Heart left ventricle (tissue), 16 donors: ENCODE measurements around the gene PDE6A. TPM values are rescaled to one million over a fixed set of nuclear protein-coding genes. Genes with fewer than 3 reads are reported as not detected.

Experiments
- ATAC-seq, 4 donors: fragments of 200-7000 bp; cut with Tn5 transposase; one replicate each; pipeline ENCODE4 v1.9.1; 2020 to 2022; ENCODE audit warnings: moderate library complexity in 4 of 4, mild to moderate bottlenecking in 3 of 4, moderate number of reproducible peaks in 1 of 4
- DNase-seq, 5 donors: peaks; one replicate each; pipeline ENCODE4 v3.0.0-alpha.2; 2020
- H3K27ac ChIP-seq, 12 donors: fragments of 200-600 bp; sonication (generic) in 4 of 12; one replicate each; pipeline versions ENCODE4 v1.5.0 to v1.8.0; 2016 to 2022; ENCODE audit warnings: mild to moderate bottlenecking in 2 of 12
- H3K27me3 ChIP-seq, 9 donors: fragments of 200-600 bp; sonication (generic) in 2 of 9; one replicate each; pipeline versions ENCODE4 v1.5.1 to v1.8.0; 2016 to 2022; ENCODE audit warnings: mild to moderate bottlenecking in 3 of 9
- H3K36me3 ChIP-seq, 9 donors: fragments of 200-600 bp; sonication (generic) in 2 of 9; one replicate each; pipeline versions ENCODE4 v1.5.0 to v1.8.0; 2018 to 2022; ENCODE audit warnings: mild to moderate bottlenecking in 2 of 9
- H3K4me1 ChIP-seq, 12 donors: fragments of 200-600 bp; sonication (generic) in 4 of 12; one replicate each; pipeline versions ENCODE4 v1.5.0 to v1.8.0; 2016 to 2022; ENCODE audit warnings: mild to moderate bottlenecking in 3 of 12
- H3K4me3 ChIP-seq, 12 donors: fragments of 200-600 bp; sonication (generic) in 4 of 12; one replicate each; pipeline versions ENCODE4 v1.5.0 to v1.8.0; 2017 to 2022; ENCODE audit warnings: mild to moderate bottlenecking in 9 of 12, moderate library complexity in 4 of 12
- H3K9me3 ChIP-seq, 12 donors: fragments of 200-600 bp; sonication (generic) in 4 of 12; one replicate each; pipeline versions ENCODE4 v1.5.0 to v1.8.0; 2016 to 2022; ENCODE audit warnings: mild to moderate bottlenecking in 1 of 12
- POLR2A ChIP-seq, 2 donors: fragments of 450-650 bp; IDR thresholded peaks; one replicate each; pipeline ENCODE4 v1.6.1; 2017; ENCODE audit warnings: antibody characterized with exemption in 2 of 2, mild to moderate bottlenecking in 2 of 2, moderate library complexity in 2 of 2
- WGBS, 4 donors: extraction: QIAGEN DNeasy Blood & Tissue Kit in 2 of 4; methylation state at CpG; one replicate each; pipeline versions ENCODE4 v1.1.5 to v1.1.7; 2013 to 2018; 5-methylcytosine and 5-hydroxymethylcytosine counted together
- intact Hi-C, 10 donors: fragments of 100-400 bp; cut with DNase I; formaldehyde crosslinking; loops; one replicate each; pipeline versions ENCODE4 v1.11.1 to v1.14.2; 2022
- long read RNA-seq, 3 donors: library from polyadenylated mRNA; unstranded; transcript quantifications; one replicate each; pipeline ENCODE4 v2.0.0, GENCODE V29; 2020 to 2021
- polyA plus RNA-seq, 2 donors: library from polyadenylated mRNA; stranded (reverse); fragments of 200-250 nt; gene quantifications; one replicate each; pipeline ENCODE4 v1.2.3, GENCODE V29; 2013
- total RNA-seq, 9 donors: library from RNA; depleted of rRNA in 2 of 9; stranded (reverse); fragments of >200 nt in 2 of 9; fragmentation: NEBNext Ultra II Directional in 3 of 9; extraction: Animal tissue kit (Norgen Biotek cat#: 25700) in 3 of 9; gene quantifications; one replicate each; pipeline versions ENCODE4 v1.1.0 to v1.2.4, GENCODE V29; 2016 to 2023
- TF ChIP-seq, protein P1 (sequence below), 12 donors: fragments of 200-600 bp; sonication (generic) in 4 of 12; IDR thresholded peaks; one replicate each; pipeline versions ENCODE4 v1.5.0 to v1.8.0; 2018 to 2022; ENCODE audit warnings: antibody characterized with exemption in 12 of 12, mild to moderate bottlenecking in 5 of 12
- donor health status: ischemic (EF 13 %, LVEDD 7.1; RV severe dilation, severe dysfunction).
- donor health status: healthy with polysubstance abuse.
- donor health status: DM: no; HTN: yes; CAD: no.
- donor health status: DM: no; HTN: no; CAD: no.
- donor health status: ischemic (EF 25% LVEDD 6.9; RV normal size, moderate dysfunction).
- donor health status: ischemic (EF 25% LVEDD 5.7; RV mildly dilated, moderate dysfunction).
- donor health status: healthy.
- donor health status: DM: yes; HTN: yes; CAD: no.
- donor health status: ischemic (EF 35%, LVEDD 5.7; RV mildly dilated, moderate dysfunction).
- donor health status: nonischemic (EF 11% LVEDD 7.7; RV severe dilation, severe dysfunction).
- donor health status: DM: yes; HTN: yes; CAD: no.
- donor health status: PGD.
- donor health status: ischemic (EF 29% LVEDD 5.4; RV normal size, mild dysfunction).
- donor health status: nonischemic (EF 23%, LVEDD 6.1; RV moderate dilation, normal function).

PDE6A gene
- total RNA-seq (under 1 TPM in 8 of 9 donors, not detected in 1; 0.08 to 0.35 (median 0.13) TPM), polyA plus RNA-seq (under 1 TPM; 0.04 to 0.08 TPM)
- long read RNA-seq, donor 1: 0 reads
- long read RNA-seq, donor 2: 0 reads
- long read RNA-seq, donor 3: 0 reads

DNA sequence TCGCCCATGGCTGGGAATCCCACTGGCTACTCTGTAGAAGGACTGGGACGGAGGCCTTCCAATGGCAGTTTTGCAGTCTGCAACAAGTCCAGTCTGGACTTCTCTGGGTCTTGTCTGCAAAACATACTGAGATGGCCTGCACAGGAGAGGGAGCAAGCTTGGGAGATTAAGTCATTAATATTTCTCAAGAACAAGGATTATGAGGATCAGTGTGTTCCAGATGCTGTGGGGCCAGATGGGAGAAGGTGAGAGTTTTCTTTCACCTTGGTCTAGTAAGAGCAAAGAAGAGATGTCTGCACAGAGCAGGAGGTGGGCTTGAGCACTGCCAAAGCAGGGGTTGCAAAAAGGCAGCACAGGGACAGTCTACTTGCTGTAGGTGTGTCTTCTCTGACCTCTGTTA lies at the start of gene PDE6A:
Gene PDE6A (minus strand): TSS at position 128 of the 400 bp plus-strand sequence. CDS start 120 bp downstream, at position 8.
- no peak for ATAC-seq
- intact Hi-C loops: no loop called here

DNA sequence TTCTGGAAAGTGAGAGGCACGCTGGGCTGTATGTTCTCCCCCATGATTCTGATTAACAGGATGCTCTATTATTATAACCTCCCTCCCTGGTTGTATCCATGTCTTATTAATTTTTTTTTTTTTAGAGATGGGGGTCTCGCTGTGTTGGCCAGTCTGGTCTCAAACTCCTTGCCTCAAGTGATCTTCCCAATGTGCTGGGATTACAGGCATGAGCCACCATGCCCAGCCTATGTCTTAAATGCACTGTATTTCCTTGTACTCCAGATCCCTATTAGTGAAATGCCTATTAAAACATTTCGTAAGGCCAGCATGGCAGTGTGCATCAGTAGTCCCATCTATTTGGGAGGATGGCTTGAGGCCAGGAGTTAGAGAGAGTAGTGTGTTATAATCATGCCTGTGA lies 48.9 kb upstream of the PDE6A start:
- Histone ChIP-seq H3K36me3 (peaks cover 0 to 22% (median 14%) of the 10 kb centered on the region in 9 donors), H3K4me3 (no peak overlapping the region), H3K27ac (no peak overlapping the region), H3K27me3 (no peaks in the 10 kb centered on the region), H3K9me3 (no peaks in the 10 kb centered on the region), H3K4me1 (peaks cover 0 to 16% (median 0%) of the 10 kb centered on the region in 12 donors)
- no peak for DNase-seq
- TF ChIP-seq, protein P1, sequence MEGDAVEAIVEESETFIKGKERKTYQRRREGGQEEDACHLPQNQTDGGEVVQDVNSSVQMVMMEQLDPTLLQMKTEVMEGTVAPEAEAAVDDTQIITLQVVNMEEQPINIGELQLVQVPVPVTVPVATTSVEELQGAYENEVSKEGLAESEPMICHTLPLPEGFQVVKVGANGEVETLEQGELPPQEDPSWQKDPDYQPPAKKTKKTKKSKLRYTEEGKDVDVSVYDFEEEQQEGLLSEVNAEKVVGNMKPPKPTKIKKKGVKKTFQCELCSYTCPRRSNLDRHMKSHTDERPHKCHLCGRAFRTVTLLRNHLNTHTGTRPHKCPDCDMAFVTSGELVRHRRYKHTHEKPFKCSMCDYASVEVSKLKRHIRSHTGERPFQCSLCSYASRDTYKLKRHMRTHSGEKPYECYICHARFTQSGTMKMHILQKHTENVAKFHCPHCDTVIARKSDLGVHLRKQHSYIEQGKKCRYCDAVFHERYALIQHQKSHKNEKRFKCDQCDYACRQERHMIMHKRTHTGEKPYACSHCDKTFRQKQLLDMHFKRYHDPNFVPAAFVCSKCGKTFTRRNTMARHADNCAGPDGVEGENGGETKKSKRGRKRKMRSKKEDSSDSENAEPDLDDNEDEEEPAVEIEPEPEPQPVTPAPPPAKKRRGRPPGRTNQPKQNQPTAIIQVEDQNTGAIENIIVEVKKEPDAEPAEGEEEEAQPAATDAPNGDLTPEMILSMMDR (IDR thresholded peaks at IDR 0.05): no peak
- TF ChIP-seq POLR2A (IDR thresholded peaks at IDR 0.05): no peak
- WGBS, 4 donors: 88 to 95% (median 95%) methylated on average over 3 of the region's 3 CpGs
- ATAC-seq: no peak
- intact Hi-C loops: loop anchor here in 5 of 10 donors (5.0 to 10.0 kb wide), 6 partner anchors 141 to 361 kb away; no protein-coding TSS in a partner anchor

More for the DNA sequence above, at the start of gene PDE6A:
- 93 to 100% (median 96%) methylated on average over 2 of the region's 2 CpGs for WGBS, 4 donors
- Histone ChIP-seq H3K27ac (no peak within 1 kb of the TSS), H3K27me3 (no peaks in the 10 kb centered on the region), H3K4me1 (peaks cover 0 to 6% (median 2%) of the 10 kb centered on the region in 12 donors), H3K9me3 (no peaks in the 10 kb centered on the region), H3K36me3 (no peaks in the 10 kb centered on the region), H3K4me3 (no peak within 1 kb of the TSS)
- no peak for DNase-seq
- TF ChIP-seq, protein P1 (IDR thresholded peaks at IDR 0.05): no peak
- no peak for TF ChIP-seq POLR2A (IDR thresholded peaks at IDR 0.05)

DNA sequence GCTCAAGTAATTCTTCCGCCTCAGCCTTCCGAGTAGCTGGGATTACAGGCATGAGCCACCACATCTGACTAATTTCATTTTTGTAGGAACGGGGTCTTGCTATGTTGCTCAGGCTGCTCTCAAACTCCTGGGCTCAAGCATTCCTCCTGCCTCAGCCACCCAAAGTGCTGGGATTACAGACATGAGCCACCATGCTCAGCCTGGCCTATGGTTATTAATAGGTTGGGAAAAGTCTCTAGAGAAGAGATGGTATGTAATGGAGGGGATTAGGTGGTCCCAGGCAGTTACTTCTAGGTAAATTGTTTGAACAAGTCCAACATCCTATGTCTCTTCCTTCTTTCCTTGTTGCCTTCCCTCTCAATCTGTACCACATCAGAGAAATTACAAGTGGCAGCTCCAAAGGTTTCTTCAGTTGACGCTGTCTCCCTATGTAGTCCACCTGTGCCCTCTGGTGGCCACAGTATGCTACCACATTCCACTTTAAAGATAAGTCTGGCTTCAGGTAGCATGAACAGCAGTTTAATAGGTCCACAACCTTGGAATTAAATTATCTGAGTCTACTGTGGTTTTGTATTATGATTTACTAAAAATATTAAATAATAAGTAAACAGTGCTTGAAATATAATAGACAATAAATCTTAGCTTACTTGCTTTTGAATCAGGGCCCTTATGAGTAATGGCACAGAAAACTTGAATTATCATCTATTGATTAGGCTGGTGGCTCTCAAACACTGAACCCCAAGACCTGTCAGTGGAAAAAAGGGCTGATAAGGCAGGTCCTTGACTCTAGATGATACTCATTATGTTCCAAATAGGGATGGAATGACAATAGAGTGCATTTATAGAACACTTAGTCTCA lies 46.2 kb upstream of the PDE6A start:
- Histone ChIP-seq H3K9me3 (no peaks in the 10 kb centered on the region), H3K36me3 (peaks cover 0 to 18% (median 10%) of the 10 kb centered on the region in 9 donors), H3K4me3 (no peak overlapping the region), H3K27me3 (no peaks in the 10 kb centered on the region), H3K4me1 (peaks cover 0 to 16% (median 0%) of the 10 kb centered on the region in 12 donors), H3K27ac (no peak overlapping the region)
- intact Hi-C loops: loop anchor here in 9 of 10 donors (1.0 to 10.0 kb wide), 13 partner anchors 138 to 358 kb away; no protein-coding TSS in a partner anchor
- TF ChIP-seq, protein P1 (IDR thresholded peaks at IDR 0.05): peak; percentile 87 to 96 (median 94)
- no peak for TF ChIP-seq POLR2A (IDR thresholded peaks at IDR 0.05)
- peak in 3 of 4 donors; percentile 74 to 82 (median 82) for ATAC-seq
- peak in 4 of 5 donors; percentile 51 to 73 (median 60) for DNase-seq
- WGBS, 4 donors: 63 to 70% (median 66%) methylated on average over 4 of the region's 4 CpGs

DNA sequence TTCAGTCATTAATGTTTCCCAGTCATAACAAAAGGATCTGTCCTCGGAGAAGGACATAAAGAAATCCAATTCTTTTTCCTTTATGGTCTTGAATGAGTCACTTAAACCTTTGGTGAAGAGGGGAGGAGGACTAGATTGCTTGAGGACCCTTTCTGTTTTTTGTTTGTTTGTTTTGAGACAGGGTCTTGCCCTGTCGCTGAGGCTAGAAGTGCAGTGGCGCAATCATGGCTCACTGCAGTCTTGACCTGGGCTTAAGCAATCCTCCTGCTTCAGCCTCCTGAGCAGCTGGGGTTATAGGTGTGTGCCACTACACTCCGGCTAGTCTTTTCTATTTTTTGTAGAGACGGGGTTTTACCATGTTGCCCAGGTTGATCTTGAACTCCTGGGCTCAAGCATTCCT lies 43.5 kb upstream of the PDE6A start:
- Histone ChIP-seq H3K36me3 (peaks cover 0 to 10% (median 0%) of the 10 kb centered on the region in 9 donors), H3K4me3 (no peak overlapping the region), H3K9me3 (no peaks in the 10 kb centered on the region), H3K27ac (no peak overlapping the region), H3K4me1 (peaks cover 0 to 3% (median 0%) of the 10 kb centered on the region in 12 donors), H3K27me3 (no peaks in the 10 kb centered on the region)
- no peak for ATAC-seq
- 91 to 94% (median 93%) methylated on average over 5 of the region's 5 CpGs for WGBS, 4 donors
- DNase-seq: no peak
- TF ChIP-seq, protein P1 (IDR thresholded peaks at IDR 0.05): no peak
- TF ChIP-seq POLR2A (IDR thresholded peaks at IDR 0.05): no peak
- intact Hi-C loops: loop anchor here in 3 of 10 donors (2.0 to 5.0 kb wide), 4 partner anchors 136 to 349 kb away; no protein-coding TSS in a partner anchor
